DND-41 (cell line): ENCODE data around the gene PITHD1.

Source experiments
- CTCF ChIP-seq: IDR thresholded peaks from 2 replicates; pipeline ENCODE4 v1.5.1; 2012; ENCODE audit warnings: borderline replicate concordance, low read length, moderate library complexity, mild to moderate bottlenecking; ENCODE audit not compliant: poor library complexity, severe bottlenecking; ENCODE audit errors: extremely low read depth
- EZH2 ChIP-seq: IDR thresholded peaks from 3 replicates; pipeline ENCODE4 v1.6.1; 2012; ENCODE audit warnings: borderline replicate concordance, low read depth, mild to moderate bottlenecking, moderate library complexity, low read length, inconsistent platforms; ENCODE audit not compliant: severe bottlenecking

GRCh38 chr1:23824711-23825075, 46.5 kb downstream of the PITHD1 start:
- TF ChIP-seq CTCF = no peak
- TF ChIP-seq EZH2 = no peak
